SK-N-MC (cell line): ENCODE measurements around the gene POMT1.

ENCODE experiments used
- DNase-seq: peaks from one replicate; pipeline ENCODE4 v3.0.0-alpha.2; 2011; ENCODE audit warnings: low read depth, low spot score
- H3K27ac ChIP-seq: fragments of 200-600 bp; sonication (generic); 2 replicates; pipeline ENCODE4 v1.5.1; 2016; ENCODE audit warnings: mixed run types
- H3K36me3 ChIP-seq: fragments of 200-600 bp; sonication (generic); 2 replicates; pipeline ENCODE4 v1.6.1; 2017; ENCODE audit warnings: antibody characterized with exemption, low read length, mixed read lengths; ENCODE audit not compliant: insufficient read depth
- H3K4me3 ChIP-seq: fragments of 200-600 bp; sonication (generic); 2 replicates; pipeline ENCODE4 v1.5.1; 2016
- H3K9ac ChIP-seq: fragments of 200-600 bp; sonication (generic); 2 replicates; pipeline ENCODE4 v1.8.0; 2017; ENCODE audit warnings: mixed run types, mixed read lengths; ENCODE audit not compliant: insufficient read length
- H3K9me3 ChIP-seq: fragments of 200-600 bp; sonication (generic); 2 replicates; pipeline ENCODE4 v1.6.1; 2017; ENCODE audit warnings: low read depth, mild to moderate bottlenecking, antibody characterized with exemption, low read length, moderate library complexity, mixed read lengths
- EZH2 ChIP-seq: fragments of 200-600 bp; sonication (generic); IDR thresholded peaks from one replicate; pipeline ENCODE4 v1.6.1; 2017; ENCODE audit warnings: antibody characterized with exemption
- FOXP2 ChIP-seq: optimal IDR thresholded peaks from 2 replicates; pipeline ENCODE3; 2011; ENCODE audit warnings: mild to moderate bottlenecking, moderate library complexity; ENCODE audit not compliant: insufficient read depth; ENCODE audit errors: extremely low read length, control extremely low read depth
- POLR2AphosphoS5 ChIP-seq: IDR thresholded peaks from 2 replicates; pipeline ENCODE4 v1.6.1; 2012; ENCODE audit warnings: mild to moderate bottlenecking, low read depth, low read length, borderline replicate concordance

The POMT1 gene

GRCh38 chr9:131523451-131524435, 21.0 kb downstream of the POMT1 start:
- Histone ChIP-seq H3K9me3 (no peaks in the 10 kb centered on the region), H3K27ac (peak overlapping the region; percentile 51; the same call in 1 of the 2 replicates), H3K4me3 (no peak overlapping the region), H3K36me3 (peaks cover 55% of the 10 kb centered on the region), H3K9ac (no peak overlapping the region)
- DNase-seq, result no peak
- TF ChIP-seq POLR2AphosphoS5, result no peak
- no peak for TF ChIP-seq FOXP2
- TF ChIP-seq EZH2, result no peak

- Histone ChIP-seq H3K9ac (no peak overlapping the region), H3K4me3 (no peak overlapping the region), H3K36me3 (peaks cover 57% of the 10 kb centered on the region), H3K27ac (peak overlapping the region; percentile 51; the same call in 1 of the 2 replicates), H3K9me3 (no peaks in the 10 kb centered on the region)
- TF ChIP-seq POLR2AphosphoS5 (no peak), EZH2 (no peak)
- DNase-seq, result no peak
These were observed 22.1 kb downstream of the POMT1 start for GRCh38 chr9:131524665-131525315.

GRCh38 chr9:131525643-131526565, 23.2 kb downstream of the POMT1 start:
- no peak for DNase-seq
- H3K27ac ChIP-seq, result no peak overlapping the region
- peaks cover 50% of the 10 kb centered on the region for H3K36me3 ChIP-seq
- H3K9me3 ChIP-seq, result no peaks in the 10 kb centered on the region
- TF ChIP-seq EZH2 (no peak), POLR2AphosphoS5 (no peak), FOXP2 (no peak)
- H3K4me3 ChIP-seq, result no peak overlapping the region
- H3K9ac ChIP-seq, result no peak overlapping the region

GRCh38 chr9:131528186-131528585, 25.5 kb downstream of the POMT1 start:
- H3K4me3 ChIP-seq, result no peak overlapping the region
- H3K27ac ChIP-seq, result no peak overlapping the region
- no peak for DNase-seq
- no peaks in the 10 kb centered on the region for H3K9me3 ChIP-seq
- TF ChIP-seq FOXP2 (no peak), POLR2AphosphoS5 (no peak), EZH2 (no peak)
- no peak overlapping the region for H3K9ac ChIP-seq
- H3K36me3 ChIP-seq, result peaks cover 46% of the 10 kb centered on the region

- Histone ChIP-seq H3K27ac (no peak overlapping the region), H3K9ac (no peak overlapping the region), H3K9me3 (no peaks in the 10 kb centered on the region), H3K4me3 (no peak overlapping the region), H3K36me3 (peaks cover 42% of the 10 kb centered on the region)
- TF ChIP-seq EZH2 (no peak), FOXP2 (no peak), POLR2AphosphoS5 (no peak)
- no peak for DNase-seq
These were observed 26.3 kb downstream of the POMT1 start for GRCh38 chr9:131528886-131529505.

- Histone ChIP-seq H3K9ac (peak overlapping the region; percentile 95), H3K9me3 (no peaks in the 10 kb centered on the region), H3K4me3 (peak overlapping the region; percentile 92), H3K36me3 (peaks cover 33% of the 10 kb centered on the region; the same call in 1 of the 2 replicates), H3K27ac (no peak overlapping the region)
- DNase-seq, result no peak
- TF ChIP-seq EZH2, result no peak
- no peak for TF ChIP-seq POLR2AphosphoS5
- TF ChIP-seq FOXP2, result no peak
These were observed 27.2 kb downstream of the POMT1 start for GRCh38 chr9:131529597-131530545.

- Histone ChIP-seq H3K27ac (no peak overlapping the region), H3K9me3 (no peaks in the 10 kb centered on the region), H3K36me3 (peaks cover 29% of the 10 kb centered on the region; the same call in 1 of the 2 replicates), H3K9ac (peak overlapping the region; percentile 95), H3K4me3 (peak overlapping the region; percentile 92)
- no peak for DNase-seq
- TF ChIP-seq EZH2, result no peak
- TF ChIP-seq FOXP2, result no peak
- no peak for TF ChIP-seq POLR2AphosphoS5
These were observed 27.8 kb downstream of the POMT1 start for GRCh38 chr9:131530546-131530919.
